Liver (tissue), 9 donors: ENCODE data around the gene CCDC144A. TPM values are rescaled to one million over a fixed set of nuclear protein-coding genes. Genes with fewer than 3 reads are reported as not detected.
A peak's percentile ranks its signal among the peaks of the same experiment; 100 is the strongest.
"Not testable (repeated sequence)": the region's sequence is repeated elsewhere in the genome, so short reads cannot be mapped to it uniquely, and the experiment has no call there.

Experiments
- DNase-seq: peaks from one replicate; pipeline ENCODE4 v3.0.0-alpha.2; 2017; ENCODE audit warnings: low spot score
- H3K27ac ChIP-seq, 2 donors: one replicate each; pipeline ENCODE4 v1.7.0; 2013; ENCODE audit warnings: inconsistent platforms in 2 of 2, low read length in 2 of 2, control low read depth in 1 of 2, low read depth in 1 of 2, mild to moderate bottlenecking in 1 of 2
- H3K27me3 ChIP-seq, 4 donors: one replicate each; pipeline versions ENCODE4 v1.6.1 to v1.7.0; 2013; ENCODE audit warnings: low read length in 3 of 4, inconsistent platforms in 1 of 4, mild to moderate bottlenecking in 1 of 4, moderate library complexity in 1 of 4; ENCODE audit not compliant: control insufficient read depth in 4 of 4, insufficient read depth in 4 of 4
- H3K36me3 ChIP-seq, 4 donors: one replicate each; pipeline versions ENCODE4 v1.6.1 to v1.7.0; 2013; ENCODE audit warnings: low read length in 3 of 4, mild to moderate bottlenecking in 3 of 4, low read depth in 1 of 4, moderate library complexity in 1 of 4; ENCODE audit not compliant: control insufficient read depth in 4 of 4, insufficient read depth in 3 of 4
- H3K4me1 ChIP-seq, 4 donors: one replicate each; pipeline versions ENCODE4 v1.6.1 to v1.7.0; 2013; ENCODE audit warnings: low read length in 3 of 4, mild to moderate bottlenecking in 3 of 4, moderate library complexity in 1 of 4; ENCODE audit not compliant: control insufficient read depth in 4 of 4, insufficient read depth in 4 of 4
- H3K4me3 ChIP-seq, 3 donors: one replicate each; pipeline versions ENCODE4 v1.6.1 to v1.7.0; 2013; ENCODE audit warnings: low read length in 3 of 3, control low read depth in 1 of 3, low read depth in 1 of 3, mild to moderate bottlenecking in 1 of 3
- H3K9ac ChIP-seq, 2 donors: one replicate each; pipeline ENCODE4 v1.7.0; 2013; ENCODE audit warnings: low read length in 2 of 2, mild to moderate bottlenecking in 2 of 2, moderate library complexity in 2 of 2, control low read depth in 1 of 2, low read depth in 1 of 2
- H3K9me3 ChIP-seq, 4 donors: one replicate each; pipeline versions ENCODE4 v1.6.1 to v1.7.0; 2013; ENCODE audit warnings: low read length in 3 of 4; ENCODE audit not compliant: control insufficient read depth in 4 of 4
- CTCF ChIP-seq: fragments of 150-350 bp; IDR thresholded peaks from 2 replicates; pipeline ENCODE4 v1.5.1; 2017; ENCODE audit warnings: improper control_type of control experiment, low read depth, low read length; ENCODE audit not compliant: missing input control
- HNF4A ChIP-seq, 2 donors: conservative IDR thresholded peaks; 2 replicates each; pipeline ENCODE4 v1.6.1; 2016; ENCODE audit warnings: antibody characterized with exemption in 2 of 2, mild to moderate bottlenecking in 2 of 2
- HNF4G ChIP-seq: IDR thresholded peaks from 2 replicates; pipeline ENCODE4 v1.6.1; 2016; ENCODE audit warnings: antibody characterized with exemption
- RAD21 ChIP-seq, 2 donors: IDR thresholded peaks; 2 replicates each; pipeline ENCODE4 v1.6.1; 2016; ENCODE audit warnings: antibody characterized with exemption in 2 of 2, mild to moderate bottlenecking in 2 of 2
- SP1 ChIP-seq: IDR thresholded peaks from 2 replicates; pipeline ENCODE4 v1.6.1; 2018; ENCODE audit warnings: antibody characterized with exemption, mild to moderate bottlenecking
- WGBS: extraction: QIAGEN DNeasy Blood & Tissue Kit; methylation state at CpG from one replicate; pipeline ENCODE4 v1.1.7; 2013; 5-methylcytosine and 5-hydroxymethylcytosine counted together
- polyA plus RNA-seq, 2 donors: library from polyadenylated mRNA; stranded (reverse) in 1 of 2; unstranded in 1 of 2; fragments of 200-250 nt in 1 of 2; fragments of >200 nt in 1 of 2; fragmentation: Nextera tagmentation in 1 of 2; extraction: Ambion mirVana in 1 of 2; gene quantifications; one replicate each; pipeline versions ENCODE4 v1.2.1 to v1.2.3, GENCODE V29; 2013 to 2015
- total RNA-seq, 2 donors: library from RNA; depleted of rRNA; stranded (reverse); fragments of >200 nt; gene quantifications; one replicate each; pipeline ENCODE4 v1.2.3, GENCODE V29; 2014
- donor health status: healthy.
- donor health status: healthy.
- donor health status: healthy.
- donor health status: healthy.
- donor health status: healthy.

CCDC144A gene
- total and polyA plus RNA-seq, 4 donors = 0.05 to 5.2 (median 3.2) TPM

- H3K36me3 ChIP-seq, DNase-seq: not testable (repeated sequence)
- 42% methylated on average over 10 of the region's 10 CpGs for WGBS
Observed at GRCh38 chr17:16751224-16751923, 61.3 kb downstream of the CCDC144A start.

GRCh38 chr17:16751924-16752287, 61.9 kb downstream of the CCDC144A start:
- WGBS = 92% methylated on average over 10 of the region's 10 CpGs
- H3K27me3 ChIP-seq, H3K27ac ChIP-seq, H3K36me3 ChIP-seq, H3K4me3 ChIP-seq, H3K4me1 ChIP-seq, H3K9me3 ChIP-seq, DNase-seq, H3K9ac ChIP-seq: not testable (repeated sequence)
- peak in 1 of 2 donors; percentile 22 for TF ChIP-seq RAD21 (IDR thresholded peaks at IDR 0.05)

More at GRCh38 chr17:16751224-16751923, 61.3 kb downstream of the CCDC144A start:
- H3K4me3 ChIP-seq, H3K9me3 ChIP-seq, H3K4me1 ChIP-seq, H3K27ac ChIP-seq, H3K27me3 ChIP-seq, H3K9ac ChIP-seq: not testable (repeated sequence)
- peak; percentile 65 to 66 for TF ChIP-seq RAD21 (IDR thresholded peaks at IDR 0.05)
- peak; percentile 51 for TF ChIP-seq CTCF

GRCh38 chr17:16757520-16757919, 67.5 kb downstream of the CCDC144A start:
- H3K36me3 ChIP-seq, H3K9ac ChIP-seq, H3K9me3 ChIP-seq, H3K4me1 ChIP-seq, H3K4me3 ChIP-seq, DNase-seq, H3K27me3 ChIP-seq, H3K27ac ChIP-seq: not testable (repeated sequence)
- 95% methylated on average over 3 of the region's 3 CpGs for WGBS

GRCh38 chr17:16758177-16758576, 68.1 kb downstream of the CCDC144A start:
- H3K36me3 ChIP-seq, H3K4me1 ChIP-seq, H3K27ac ChIP-seq, H3K4me3 ChIP-seq, H3K27me3 ChIP-seq, H3K9ac ChIP-seq, H3K9me3 ChIP-seq, DNase-seq: not testable (repeated sequence)
- WGBS = 91% methylated on average over 3 of the region's 3 CpGs

GRCh38 chr17:16768290-16769175, 78.5 kb downstream of the CCDC144A start:
- H3K27ac ChIP-seq, H3K36me3 ChIP-seq, H3K9me3 ChIP-seq, DNase-seq, H3K27me3 ChIP-seq, H3K4me3 ChIP-seq, H3K4me1 ChIP-seq, H3K9ac ChIP-seq: not testable (repeated sequence)
- 67% methylated on average over 2 of the region's 2 CpGs for WGBS
- peak; percentile 55 for TF ChIP-seq SP1
- peak; percentile 53 to 75 for TF ChIP-seq HNF4A (conservative IDR thresholded peaks at IDR 0.05)
- TF ChIP-seq HNF4G = peak; percentile 11

GRCh38 chr17:16772394-16773145, 82.5 kb downstream of the CCDC144A start:
- H3K27ac ChIP-seq, H3K36me3 ChIP-seq, H3K9me3 ChIP-seq, H3K4me3 ChIP-seq, H3K27me3 ChIP-seq, H3K9ac ChIP-seq, DNase-seq, H3K4me1 ChIP-seq: not testable (repeated sequence)
- WGBS = 88% methylated on average over 2 of the region's 4 CpGs
